Right renal pelvis (tissue), 4 donors: ENCODE data around the gene FBXO42. TPM values are rescaled to one million over a fixed set of nuclear protein-coding genes. Genes with fewer than 3 reads are reported as not detected.
"Not testable (repeated sequence)": the region's sequence is repeated elsewhere in the genome, so short reads cannot be mapped to it uniquely, and the experiment has no call there.

ENCODE experiments used
- DNase-seq, 4 donors: peaks; one replicate each; pipeline ENCODE4 v3.0.0-alpha.2; 2013; ENCODE audit warnings: low read depth in 4 of 4, low spot score in 3 of 4, missing footprints in 1 of 4
- polyA plus RNA-seq, 4 donors: library from polyadenylated mRNA; unstranded; fragments of 120-200 nt; gene quantifications; one replicate each; pipeline ENCODE4 v1.2.1, GENCODE V29; 2013; ENCODE audit not compliant: insufficient read length in 4 of 4

FBXO42 gene
- polyA plus RNA-seq, 4 donors = 21.1 to 24.8 (median 22.1) TPM

GRCh38 chr1:16266411-16267118 lies 85.7 kb downstream of the FBXO42 start:
- DNase-seq = no peak

- no peak for DNase-seq
These were observed 90.2 kb downstream of the FBXO42 start for GRCh38 chr1:16262067-16262466.

GRCh38 chr1:16260814-16261213 lies 91.5 kb downstream of the FBXO42 start:
- no peak for DNase-seq

GRCh38 chr1:16258591-16259135 lies 93.6 kb downstream of the FBXO42 start:
- DNase-seq = no peak

GRCh38 chr1:16257968-16258367 lies 94.3 kb downstream of the FBXO42 start:
- no peak for DNase-seq

- not testable (repeated sequence) for DNase-seq
These were observed 94.7 kb downstream of the FBXO42 start for GRCh38 chr1:16257556-16257955.

- DNase-seq = no peak
These were observed 95.8 kb downstream of the FBXO42 start for GRCh38 chr1:16256478-16256877.

GRCh38 chr1:16254263-16254928 lies 97.9 kb downstream of the FBXO42 start:
- no peak for DNase-seq

- no peak for DNase-seq
These were observed 98.9 kb downstream of the FBXO42 start for GRCh38 chr1:16253332-16253922.

GRCh38 chr1:16252912-16253311 lies 99.4 kb downstream of the FBXO42 start:
- DNase-seq = no peak

- DNase-seq = no peak
These were observed 100.9 kb downstream of the FBXO42 start for GRCh38 chr1:16251381-16251780.

- DNase-seq = no peak
These were observed 101.6 kb downstream of the FBXO42 start for GRCh38 chr1:16250524-16251251.

GRCh38 chr1:16249596-16250241 lies 102.6 kb downstream of the FBXO42 start:
- no peak for DNase-seq

- DNase-seq = no peak
These were observed 103.4 kb downstream of the FBXO42 start for GRCh38 chr1:16248603-16249516.

GRCh38 chr1:16248007-16248436 lies 104.3 kb downstream of the FBXO42 start:
- DNase-seq = no peak

GRCh38 chr1:16247441-16247840 lies 104.8 kb downstream of the FBXO42 start:
- DNase-seq = no peak

- no peak for DNase-seq
These were observed 105.3 kb downstream of the FBXO42 start for GRCh38 chr1:16246961-16247360.

- not testable (repeated sequence) for DNase-seq
These were observed 106.0 kb downstream of the FBXO42 start for GRCh38 chr1:16246239-16246638.

- no peak for DNase-seq
These were observed 106.6 kb downstream of the FBXO42 start for GRCh38 chr1:16245476-16246196.
